DOHH2 (cell line): ENCODE data around the gene SLC7A14.

Source experiments
- H3F3A ChIP-seq: fragments of 200-600 bp; sonication (generic), shearing (Covaris generic); 2 replicates; pipeline ENCODE4 v1.6.0; 2016; ENCODE audit warnings: antibody characterized with exemption, mild to moderate bottlenecking; ENCODE audit not compliant: control insufficient read depth, insufficient read depth
- H3K27ac ChIP-seq: fragments of 200-600 bp; sonication (generic); 2 replicates; pipeline ENCODE4 v1.5.1; 2014; ENCODE audit warnings: low read depth, mild to moderate bottlenecking, low read length, moderate library complexity
- H3K27me3 ChIP-seq: fragments of 200-600 bp; sonication (generic); 2 replicates; pipeline ENCODE4 v1.6.1; 2014; ENCODE audit warnings: mild to moderate bottlenecking, low read length, mixed read lengths; ENCODE audit not compliant: control insufficient read depth
- H3K36me3 ChIP-seq: fragments of 200-600 bp; sonication (generic); 2 replicates; pipeline ENCODE4 v1.6.1; 2014; ENCODE audit warnings: mild to moderate bottlenecking, low read length, moderate library complexity, mixed read lengths; ENCODE audit not compliant: control insufficient read depth
- H3K4me1 ChIP-seq: fragments of 200-600 bp; sonication (generic); 2 replicates; pipeline ENCODE4 v1.6.1; 2014; ENCODE audit warnings: mild to moderate bottlenecking, low read length, mixed read lengths; ENCODE audit not compliant: control insufficient read depth
- H3K4me2 ChIP-seq: fragments of 200-600 bp; sonication (generic); 2 replicates; pipeline ENCODE4 v1.6.0; 2014; ENCODE audit warnings: mild to moderate bottlenecking, low read length, moderate library complexity
- H3K4me3 ChIP-seq: fragments of 200-600 bp; sonication (generic); 2 replicates; pipeline ENCODE4 v1.5.1; 2014; ENCODE audit warnings: mild to moderate bottlenecking, low read length, mixed read lengths
- H3K79me2 ChIP-seq: fragments of 200-600 bp; sonication (generic); 2 replicates; pipeline ENCODE4 v1.6.1; 2014; ENCODE audit warnings: mild to moderate bottlenecking, low read length, mixed read lengths; ENCODE audit not compliant: control insufficient read depth
- H3K9me2 ChIP-seq: fragments of 200-600 bp; sonication (generic); replicated peaks from 2 replicates; pipeline ENCODE4 v1.6.1; 2014; ENCODE audit warnings: mild to moderate bottlenecking, low read length, mixed read lengths; ENCODE audit not compliant: control insufficient read depth
- H3K9me3 ChIP-seq: fragments of 200-600 bp; sonication (generic); 2 replicates; pipeline ENCODE4 v1.6.1; 2014; ENCODE audit warnings: antibody characterized with exemption, low read length, mixed read lengths; ENCODE audit not compliant: control insufficient read depth, insufficient read depth
- H4K20me1 ChIP-seq: fragments of 200-600 bp; sonication (generic); 2 replicates; pipeline ENCODE4 v1.6.0; 2014; ENCODE audit warnings: low read depth, mild to moderate bottlenecking, antibody characterized with exemption, low read length, moderate library complexity; ENCODE audit not compliant: control insufficient read depth, insufficient read depth
- CTCF ChIP-seq: fragments of 200-600 bp; sonication (generic); IDR thresholded peaks from one replicate; pipeline ENCODE4 v1.5.1; 2014; ENCODE audit warnings: antibody characterized with exemption, mild to moderate bottlenecking, low read depth, low read length; ENCODE audit not compliant: poor library complexity, severe bottlenecking
- EZH2phosphoT487 ChIP-seq: fragments of 200-600 bp; sonication (generic); IDR thresholded peaks from 2 replicates; pipeline ENCODE4 v1.6.1; 2017; ENCODE audit warnings: borderline replicate concordance, mild to moderate bottlenecking, antibody characterized with exemption, low read length, moderate library complexity, mixed read lengths

The SLC7A14 gene

GRCh38 chr3:170470063-170471016 lies 115.5 kb downstream of the SLC7A14 start:
- H3K4me2 ChIP-seq, result no peak overlapping the region
- H3K79me2 ChIP-seq, result no peaks in the 10 kb centered on the region
- H4K20me1 ChIP-seq, result no peaks in the 10 kb centered on the region
- H3K27me3 ChIP-seq, result peaks cover 28% of the 10 kb centered on the region
- H3K4me1 ChIP-seq, result no peaks in the 10 kb centered on the region
- H3K4me3 ChIP-seq, result no peak overlapping the region
- TF ChIP-seq CTCF (no peak), EZH2phosphoT487 (no peak)
- H3K27ac ChIP-seq, result no peak overlapping the region
- no peaks in the 10 kb centered on the region for H3K9me2 ChIP-seq
- no peaks in the 10 kb centered on the region for H3K36me3 ChIP-seq
- no peaks in the 10 kb centered on the region for H3K9me3 ChIP-seq
- no peaks in the 10 kb centered on the region for H3F3A ChIP-seq

GRCh38 chr3:170469151-170470062 lies 116.5 kb downstream of the SLC7A14 start:
- H3K36me3 ChIP-seq, result no peaks in the 10 kb centered on the region
- no peaks in the 10 kb centered on the region for H3K79me2 ChIP-seq
- no peaks in the 10 kb centered on the region for H3K9me2 ChIP-seq
- no peaks in the 10 kb centered on the region for H3F3A ChIP-seq
- no peak overlapping the region for H3K4me3 ChIP-seq
- no peaks in the 10 kb centered on the region for H3K4me1 ChIP-seq
- H3K9me3 ChIP-seq, result no peaks in the 10 kb centered on the region
- no peak overlapping the region for H3K4me2 ChIP-seq
- no peaks in the 10 kb centered on the region for H4K20me1 ChIP-seq
- peaks cover 19% of the 10 kb centered on the region for H3K27me3 ChIP-seq
- no peak overlapping the region for H3K27ac ChIP-seq
- no peak for TF ChIP-seq CTCF
- no peak for TF ChIP-seq EZH2phosphoT487

- Histone ChIP-seq H3K27me3 (peaks cover 13% of the 10 kb centered on the region), H3K4me3 (no peak overlapping the region), H3K9me3 (no peaks in the 10 kb centered on the region), H4K20me1 (no peaks in the 10 kb centered on the region), H3K4me1 (no peaks in the 10 kb centered on the region), H3F3A (no peaks in the 10 kb centered on the region), H3K9me2 (no peaks in the 10 kb centered on the region), H3K4me2 (no peak overlapping the region), H3K27ac (no peak overlapping the region), H3K79me2 (no peaks in the 10 kb centered on the region), H3K36me3 (no peaks in the 10 kb centered on the region)
- no peak for TF ChIP-seq EZH2phosphoT487
- TF ChIP-seq CTCF, result no peak
Observed at GRCh38 chr3:170467571-170468147, 118.2 kb downstream of the SLC7A14 start.
